PC-3 (cell line): ENCODE measurements around the gene SHF. TPM values are rescaled to one million over a fixed set of nuclear protein-coding genes. Genes with fewer than 3 reads are reported as not detected.

ENCODE experiments used
- ATAC-seq: fragments of 200-7000 bp; cut with Tn5 transposase; 2 replicates; pipeline ENCODE4 v1.9.1; 2020; ENCODE audit warnings: mild to moderate bottlenecking, moderate library complexity
- BruUV-seq: library from RNA; stranded (reverse); fragments of 400-500 nt; replicated peaks from 2 replicates; lab custom pipeline; 2021; lab: Mats Ljungman, UMichigan
- CTCF ChIA-PET: fragments of 300-600 bp; sonication (Branson Sonifier 250); formaldehyde crosslinking; loops from one replicate; lab custom pipeline; 2022; ENCODE audit warnings: antibody characterized with exemption; lab: Charles Lee
- POLR2A ChIA-PET: fragments of 300-600 bp; sonication (Branson Sonifier 250); formaldehyde crosslinking; loops from one replicate; lab custom pipeline; 2022; ENCODE audit warnings: antibody characterized with exemption; ENCODE audit not compliant: unreplicated experiment; lab: Charles Lee
- DNase-seq: peaks from one replicate; pipeline ENCODE4 v3.0.0-alpha.2; 2015
- H2AFZ ChIP-seq: fragments of 300-600 bp; sonication (generic); 2 replicates; pipeline ENCODE4 v1.6.0; 2016; ENCODE audit warnings: antibody characterized with exemption, low read length
- H3F3A ChIP-seq: fragments of 300-600 bp; sonication (generic); one replicate; pipeline ENCODE4 v1.6.0; 2017; ENCODE audit warnings: antibody characterized with exemption, low read length, control low read depth, mild to moderate bottlenecking; ENCODE audit not compliant: unreplicated experiment
- H3K27ac ChIP-seq: fragments of 300-600 bp; sonication (generic); 2 replicates; pipeline ENCODE4 v1.5.1; 2016; ENCODE audit warnings: mild to moderate bottlenecking, low read length
- H3K27me3 ChIP-seq: fragments of 300-600 bp; sonication (generic); 2 replicates; pipeline ENCODE4 v1.6.1; 2016; ENCODE audit warnings: low read length, mixed read lengths
- H3K36me3 ChIP-seq: fragments of 300-600 bp; sonication (generic); 2 replicates; pipeline ENCODE4 v1.6.1; 2016; ENCODE audit warnings: low read depth, mixed run types, low read length, mixed read lengths
- H3K4me1 ChIP-seq: fragments of 300-600 bp; sonication (generic); 2 replicates; pipeline ENCODE4 v1.5.1; 2016; ENCODE audit warnings: low read length; ENCODE audit not compliant: insufficient read depth
- H3K4me2 ChIP-seq: fragments of 300-600 bp; sonication (generic); 2 replicates; pipeline ENCODE4 v1.6.0; 2016; ENCODE audit warnings: low read length
- H3K4me3 ChIP-seq: fragments of 300-600 bp; sonication (generic); 2 replicates; pipeline ENCODE4 v1.5.1; 2016; ENCODE audit warnings: mild to moderate bottlenecking, low read length, mixed read lengths
- H3K79me2 ChIP-seq: fragments of 300-600 bp; sonication (generic); 2 replicates; pipeline ENCODE4 v1.6.1; 2017; ENCODE audit warnings: low read length, mixed read lengths
- H3K9ac ChIP-seq: fragments of 300-600 bp; sonication (generic); 2 replicates; pipeline ENCODE4 v1.6.0; 2016; ENCODE audit warnings: mild to moderate bottlenecking, low read length
- H3K9me2 ChIP-seq: fragments of 300-600 bp; sonication (generic); replicated peaks from 2 replicates; pipeline ENCODE4 v1.6.1; 2016; ENCODE audit warnings: mixed run types, low read length, mixed read lengths
- H3K9me3 ChIP-seq: fragments of 300-600 bp; sonication (generic); 2 replicates; pipeline ENCODE4 v1.6.1; 2016; ENCODE audit warnings: low read length, mixed read lengths
- H4K20me1 ChIP-seq: fragments of 300-600 bp; sonication (generic); 2 replicates; pipeline ENCODE4 v1.6.1; 2016; ENCODE audit warnings: low read length, mixed read lengths
- CTCF ChIP-seq: fragments of 300-600 bp; sonication (generic); conservative IDR thresholded peaks from 2 replicates; pipeline ENCODE4 v1.5.1; 2017; ENCODE audit warnings: antibody characterized with exemption, low read depth, mild to moderate bottlenecking, low read length
- EZH2 ChIP-seq: fragments of 300-600 bp; sonication (generic); IDR thresholded peaks from one replicate; pipeline ENCODE4 v1.6.1; 2017; ENCODE audit warnings: antibody characterized with exemption, mild to moderate bottlenecking, low read length; ENCODE audit not compliant: unreplicated experiment
- EZH2phosphoT487 ChIP-seq: fragments of 300-600 bp; sonication (generic); IDR thresholded peaks from 2 replicates; pipeline ENCODE4 v1.6.1; 2018; ENCODE audit warnings: mild to moderate bottlenecking, antibody characterized with exemption, low read length, borderline replicate concordance
- intact Hi-C: fragments of 100-400 bp; cut with micrococcal nuclease; formaldehyde crosslinking; loops from 2 replicates; pipeline ENCODE4 v1.9.0; 2023
- total RNA-seq: library from RNA; depleted of rRNA; stranded (reverse); fragments of >200 nt; gene quantifications from 2 replicates; pipeline ENCODE4 v1.2.3, GENCODE V29; 2014

Gene SHF
- total RNA-seq, 1 experiment from 2014 or later: 1.2 TPM

- no peak within 1 kb of the TSS for H3K9ac ChIP-seq
- no peak within 1 kb of the TSS for H3K4me3 ChIP-seq
- no peak within 1 kb of the TSS for H3K27ac ChIP-seq
- CTCF ChIA-PET: no interaction called here
- no TSS peak for BruUV-seq
- no peak within 1 kb of the TSS for H3K4me2 ChIP-seq
- ATAC-seq: peak; percentile 55
- H3F3A ChIP-seq: no peaks in the 10 kb centered on the region
- intact Hi-C loops: loop anchor here (10.0 kb wide), 2 partner anchors 75 to 165 kb away; no protein-coding TSS in a partner anchor
- no peak for TF ChIP-seq EZH2phosphoT487
- H2AFZ ChIP-seq: no peak within 1 kb of the TSS
- no peaks in the 10 kb centered on the region for H4K20me1 ChIP-seq
- H3K9me2 ChIP-seq: no peaks in the 10 kb centered on the region
- H3K9me3 ChIP-seq: no peaks in the 10 kb centered on the region
- H3K79me2 ChIP-seq: no peaks in the 10 kb centered on the region
- no peaks in the 10 kb centered on the region for H3K36me3 ChIP-seq
- no peaks in the 10 kb centered on the region; the same call in 1 of the 2 replicates for H3K4me1 ChIP-seq
- no peaks in the 10 kb centered on the region for H3K27me3 ChIP-seq
- DNase-seq: no peak
- POLR2A ChIA-PET: no interaction called here
Observed at GRCh38 chr15:45129651-45130129, 58.1 kb downstream of the SHF start, which contains the start of the genes DUOX1 and DUOXA1. DUOX1 (plus strand) TSS chr15:45129994; CDS start chr15:45131967, 1,973 bp downstream. DUOXA1 (minus strand) TSS chr15:45129879; CDS start chr15:45123014, 6,865 bp downstream.

- Histone ChIP-seq H3K9me2 (no peaks in the 10 kb centered on the region), H3K27me3 (no peaks in the 10 kb centered on the region), H3K36me3 (no peaks in the 10 kb centered on the region), H3K4me1 (no peaks in the 10 kb centered on the region; the same call in 1 of the 2 replicates), H3K4me3 (no peak overlapping the region), H3F3A (no peaks in the 10 kb centered on the region), H3K9ac (no peak overlapping the region), H3K27ac (no peak overlapping the region), H3K4me2 (no peak overlapping the region), H3K79me2 (no peaks in the 10 kb centered on the region), H3K9me3 (no peaks in the 10 kb centered on the region), H4K20me1 (no peaks in the 10 kb centered on the region), H2AFZ (no peak overlapping the region)
- no TSS peak for BruUV-seq
- TF ChIP-seq EZH2 (no peak), CTCF (no peak), EZH2phosphoT487 (no peak)
- ChIA-PET POLR2A (no interaction called here), CTCF (no interaction called here)
- ATAC-seq (no peak), DNase-seq (no peak)
- intact Hi-C loops: loop anchor here (10.0 kb wide), 2 partner anchors 76 to 164 kb away; no protein-coding TSS in a partner anchor
Observed at GRCh38 chr15:45128971-45129639, 58.7 kb downstream of the SHF start.

- Histone ChIP-seq H3K9ac (no peak overlapping the region), H3K79me2 (no peaks in the 10 kb centered on the region), H2AFZ (no peak overlapping the region), H3F3A (no peaks in the 10 kb centered on the region), H4K20me1 (no peaks in the 10 kb centered on the region), H3K27me3 (no peaks in the 10 kb centered on the region), H3K4me3 (no peak overlapping the region), H3K36me3 (no peaks in the 10 kb centered on the region), H3K4me1 (peaks cover 15% of the 10 kb centered on the region), H3K4me2 (no peak overlapping the region), H3K27ac (no peak overlapping the region), H3K9me3 (no peaks in the 10 kb centered on the region), H3K9me2 (no peaks in the 10 kb centered on the region)
- POLR2A ChIA-PET: no interaction called here
- DNase-seq: peak; percentile 76
- CTCF ChIA-PET: interaction anchor here (0.6 to 1.7 kb wide), 9 partner anchors 9 to 150 kb away, joined by 3 to 27 read pairs (median 7); no protein-coding TSS in a partner anchor
- TF ChIP-seq CTCF (peak; percentile 96), EZH2 (no peak), EZH2phosphoT487 (no peak)
- ATAC-seq: peak; percentile 60
- intact Hi-C loops: loop anchor here (2.0 to 10.0 kb wide), 4 partner anchors 36 to 162 kb away; no protein-coding TSS in a partner anchor
- BruUV-seq: no TSS peak
Observed at GRCh38 chr15:45126535-45127158, 61.1 kb downstream of the SHF start.
